ENCODE data around the gene LEMD1.

LEMD1 gene

DNA sequence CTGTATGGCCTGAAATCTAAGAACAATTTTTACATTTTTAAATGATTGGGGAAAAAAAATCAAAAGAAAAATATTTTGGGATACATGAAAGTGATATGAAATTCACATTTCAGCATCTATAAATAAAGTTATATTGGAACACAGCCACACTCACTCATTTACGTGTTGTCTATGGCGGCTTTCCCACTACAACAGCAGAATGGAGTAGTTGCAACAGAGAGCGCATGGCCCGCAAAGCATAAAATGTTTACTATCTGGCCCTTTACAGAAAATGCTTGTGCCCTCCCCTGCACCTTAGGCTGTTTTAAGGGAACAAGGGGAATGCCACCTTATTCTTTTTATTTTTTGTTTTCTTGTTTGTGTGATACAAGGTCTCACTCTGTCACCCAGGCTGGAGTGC is 68.7 kb downstream of the LEMD1 start:
- Histone ChIP-seq H2AK5ac (ENCODE audit: low read depth, low read length) (no peak overlapping the region), H3K9me3 (replicated peaks in 1 of 2; ENCODE audit: control insufficient read depth in 2 of 2, insufficient read depth in 1 of 2, low read depth in 1 of 2, low read length in 2 of 2) (no peaks in the 10 kb centered on the region), H3K9ac (ENCODE audit: low read depth, low read length, poor library complexity) (no peak overlapping the region), H3K14ac (ENCODE audit: low read length) (no peak overlapping the region), H4K8ac (ENCODE audit: low read depth, low read length) (no peak overlapping the region), H2BK15ac (ENCODE audit: low read length) (no peak overlapping the region), H3K36me3 (replicated peaks in 1 of 2; ENCODE audit: control insufficient read depth in 2 of 2, insufficient read depth in 2 of 2, low read length in 2 of 2) (no peaks in the 10 kb centered on the region), H3K27me3 (ENCODE audit: control insufficient read depth in 3 of 3, insufficient read depth in 3 of 3, low read depth in 1 of 3, low read length in 3 of 3) (no peaks in the 10 kb centered on the region), H3K4me2 (ENCODE audit: insufficient read depth, low read length, poor library complexity, severe bottlenecking) (no peak overlapping the region), H4K91ac (ENCODE audit: low read depth, low read length, poor library complexity) (no peak overlapping the region), H3K79me1 (ENCODE audit: low read depth, low read length) (peaks cover 7% of the 10 kb centered on the region), H3K18ac (ENCODE audit: low read length) (no peak overlapping the region), H3K27ac (replicated peaks; ENCODE audit: low read length) (no peak overlapping the region), H3K4me1 (ENCODE audit: control insufficient read depth in 2 of 2, insufficient read depth in 1 of 2, low read depth in 1 of 2, low read length in 2 of 2) (peaks cover 36 to 53% of the 10 kb centered on the region in 2 donors), H2AFZ (ENCODE audit: low read length) (no peak overlapping the region), H2BK12ac (ENCODE audit: low read length) (no peak overlapping the region), H2BK120ac (ENCODE audit: low read depth, low read length) (no peak overlapping the region), H3K4me3 (ENCODE audit: low read length in 2 of 2) (no peak overlapping the region), H2BK5ac (ENCODE audit: low read length) (no peak overlapping the region), H3K4ac (ENCODE audit: low read length) (no peak overlapping the region), H3K23ac (ENCODE audit: low read depth, low read length, poor library complexity) (no peak overlapping the region)
- WGBS, 2 donors (ENCODE audit: extremely low coverage in 2 of 2, insufficient read length in 2 of 2, insufficient replicate concordance in 1 of 2), result no CpG with 5 or more reads among the region's 4 CpGs
- DNase-seq (ENCODE audit: low spot score), result no peak

DNA sequence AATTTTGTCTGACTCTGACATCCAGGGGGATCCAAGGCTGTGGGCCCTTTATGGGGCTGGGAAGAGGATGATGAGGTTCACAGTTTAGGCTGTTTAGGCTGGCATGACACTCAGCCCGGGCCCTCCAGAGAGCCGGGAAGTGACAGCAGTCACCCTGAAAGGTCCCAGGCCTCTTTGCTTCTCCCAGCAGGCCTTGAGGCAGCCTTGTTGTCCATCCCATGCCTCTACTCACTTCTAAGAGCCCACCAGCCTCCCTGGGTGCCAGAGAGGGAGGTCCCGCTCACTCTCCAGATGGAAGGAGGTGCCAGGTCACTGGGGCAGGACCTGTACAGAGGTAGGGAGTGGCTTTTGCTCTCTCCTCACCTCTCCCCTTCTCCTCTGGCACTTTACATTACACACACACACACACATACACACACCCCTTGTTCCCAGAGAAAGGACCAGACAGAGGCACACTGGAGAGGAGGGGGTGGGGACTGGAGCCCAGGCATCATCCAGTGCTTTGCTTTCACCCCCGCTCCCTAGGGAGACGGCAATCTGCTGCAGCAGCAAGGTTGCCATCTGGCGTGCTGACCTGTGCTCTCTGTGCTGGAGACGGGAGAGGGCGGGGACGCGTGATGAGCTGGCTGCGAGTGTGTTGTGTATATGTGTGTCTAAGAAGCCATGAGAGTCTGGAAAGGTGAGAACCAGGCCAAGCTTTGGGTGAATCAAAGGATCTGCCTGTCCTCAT is 69.7 kb downstream of the LEMD1 start:
- peak overlapping the region; percentile 31 for H2AK5ac ChIP-seq (ENCODE audit: low read depth, low read length)
- no peak for DNase-seq (ENCODE audit: low spot score)
- peak overlapping the region; percentile 24 for H3K9ac ChIP-seq (ENCODE audit: low read depth, low read length, poor library complexity)
- no peak overlapping the region for H4K91ac ChIP-seq (ENCODE audit: low read depth, low read length, poor library complexity)
- no peak overlapping the region for H3K4me2 ChIP-seq (ENCODE audit: insufficient read depth, low read length, poor library complexity, severe bottlenecking)
- WGBS, 2 donors (ENCODE audit: extremely low coverage in 2 of 2, insufficient read length in 2 of 2, insufficient replicate concordance in 1 of 2), result no CpG with 5 or more reads among the region's 11 CpGs
- H3K23ac ChIP-seq (ENCODE audit: low read depth, low read length, poor library complexity), result peak overlapping the region; percentile 37
- H3K4ac ChIP-seq (ENCODE audit: low read length), result no peak overlapping the region
- H3K18ac ChIP-seq (ENCODE audit: low read length), result peak overlapping the region; percentile 80
- H3K27me3 ChIP-seq (ENCODE audit: control insufficient read depth in 3 of 3, insufficient read depth in 3 of 3, low read depth in 1 of 3, low read length in 3 of 3), result no peaks in the 10 kb centered on the region
- peak overlapping the region; percentile 92 for H2BK15ac ChIP-seq (ENCODE audit: low read length)
- peak overlapping the region; percentile 47 for H3K27ac ChIP-seq (replicated peaks; ENCODE audit: low read length)
- H2BK5ac ChIP-seq (ENCODE audit: low read length), result peak overlapping the region; percentile 69
- peak overlapping the region; percentile 19 for H2AFZ ChIP-seq (ENCODE audit: low read length)
- peak overlapping the region; percentile 49 for H2BK12ac ChIP-seq (ENCODE audit: low read length)
- peaks cover 7% of the 10 kb centered on the region for H3K79me1 ChIP-seq (ENCODE audit: low read depth, low read length)
- H4K8ac ChIP-seq (ENCODE audit: low read depth, low read length), result no peak overlapping the region
- no peak overlapping the region for H2BK120ac ChIP-seq (ENCODE audit: low read depth, low read length)
- H3K4me3 ChIP-seq (ENCODE audit: low read length in 2 of 2), result no peak overlapping the region
- no peaks in the 10 kb centered on the region for H3K36me3 ChIP-seq (replicated peaks in 1 of 2; ENCODE audit: control insufficient read depth in 2 of 2, insufficient read depth in 2 of 2, low read length in 2 of 2)
- H3K9me3 ChIP-seq (replicated peaks in 1 of 2; ENCODE audit: control insufficient read depth in 2 of 2, insufficient read depth in 1 of 2, low read depth in 1 of 2, low read length in 2 of 2), result no peaks in the 10 kb centered on the region
- H3K4me1 ChIP-seq (ENCODE audit: control insufficient read depth in 2 of 2, insufficient read depth in 1 of 2, low read depth in 1 of 2, low read length in 2 of 2), result peaks cover 32 to 50% of the 10 kb centered on the region in 2 donors
- peak overlapping the region; percentile 23 for H3K14ac ChIP-seq (ENCODE audit: low read length)

DNA sequence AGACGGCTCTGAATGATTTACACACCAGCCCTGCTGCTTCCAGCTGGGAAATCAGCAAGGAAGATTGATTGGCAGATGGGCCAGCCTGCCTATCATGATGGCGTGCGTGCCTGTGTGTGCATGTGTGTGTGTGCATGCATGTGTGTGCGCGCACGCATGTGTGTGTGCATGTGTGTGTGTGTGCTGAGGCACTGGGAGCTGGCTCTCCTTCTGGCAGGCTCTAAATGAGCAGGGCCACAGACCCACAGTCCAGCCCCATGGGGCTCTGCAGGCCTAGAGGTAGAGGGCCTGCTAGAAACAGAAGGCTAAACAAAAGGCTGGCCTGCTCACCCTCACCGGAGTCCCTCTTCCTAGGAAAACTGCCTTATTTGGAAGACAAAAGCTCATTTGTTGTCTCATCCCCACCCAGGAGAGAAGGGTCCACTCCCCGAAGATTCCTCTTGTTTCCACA is 71.1 kb downstream of the LEMD1 start:
- H3K18ac ChIP-seq (ENCODE audit: low read length), result peak overlapping the region; percentile 87
- peak overlapping the region; percentile 84 for H3K9ac ChIP-seq (ENCODE audit: low read depth, low read length, poor library complexity)
- H3K27me3 ChIP-seq (ENCODE audit: control insufficient read depth in 3 of 3, insufficient read depth in 3 of 3, low read depth in 1 of 3, low read length in 3 of 3), result peaks cover 0 to 3% (median 0%) of the 10 kb centered on the region in 3 experiments
- H3K4me2 ChIP-seq (ENCODE audit: insufficient read depth, low read length, poor library complexity, severe bottlenecking), result peak overlapping the region; percentile 23
- H4K91ac ChIP-seq (ENCODE audit: low read depth, low read length, poor library complexity), result no peak overlapping the region
- H3K27ac ChIP-seq (replicated peaks; ENCODE audit: low read length), result peak overlapping the region; percentile 88
- WGBS, 2 donors (ENCODE audit: extremely low coverage in 2 of 2, insufficient read length in 2 of 2, insufficient replicate concordance in 1 of 2), result no CpG with 5 or more reads among the region's 8 CpGs
- H3K9me3 ChIP-seq (replicated peaks in 1 of 2; ENCODE audit: control insufficient read depth in 2 of 2, insufficient read depth in 1 of 2, low read depth in 1 of 2, low read length in 2 of 2), result no peaks in the 10 kb centered on the region
- no peak overlapping the region for H3K23ac ChIP-seq (ENCODE audit: low read depth, low read length, poor library complexity)
- no peak overlapping the region for H4K8ac ChIP-seq (ENCODE audit: low read depth, low read length)
- no peaks in the 10 kb centered on the region for H3K36me3 ChIP-seq (replicated peaks in 1 of 2; ENCODE audit: control insufficient read depth in 2 of 2, insufficient read depth in 2 of 2, low read length in 2 of 2)
- peak overlapping the region; percentile 39 for H3K4ac ChIP-seq (ENCODE audit: low read length)
- peak overlapping the region; percentile 47 for H2AFZ ChIP-seq (ENCODE audit: low read length)
- no peak overlapping the region for H2AK5ac ChIP-seq (ENCODE audit: low read depth, low read length)
- no peak overlapping the region for H2BK120ac ChIP-seq (ENCODE audit: low read depth, low read length)
- DNase-seq (ENCODE audit: low spot score), result no peak
- peak overlapping the region; percentile 86 for H2BK12ac ChIP-seq (ENCODE audit: low read length)
- H3K4me1 ChIP-seq (ENCODE audit: control insufficient read depth in 2 of 2, insufficient read depth in 1 of 2, low read depth in 1 of 2, low read length in 2 of 2), result peaks cover 27 to 48% of the 10 kb centered on the region in 2 donors
- H3K14ac ChIP-seq (ENCODE audit: low read length), result peak overlapping the region; percentile 26
- no peak overlapping the region for H2BK15ac ChIP-seq (ENCODE audit: low read length)
- H3K4me3 ChIP-seq (ENCODE audit: low read length in 2 of 2), result no peak overlapping the region
- no peak overlapping the region for H2BK5ac ChIP-seq (ENCODE audit: low read length)
- peaks cover 7% of the 10 kb centered on the region for H3K79me1 ChIP-seq (ENCODE audit: low read depth, low read length)

DNA sequence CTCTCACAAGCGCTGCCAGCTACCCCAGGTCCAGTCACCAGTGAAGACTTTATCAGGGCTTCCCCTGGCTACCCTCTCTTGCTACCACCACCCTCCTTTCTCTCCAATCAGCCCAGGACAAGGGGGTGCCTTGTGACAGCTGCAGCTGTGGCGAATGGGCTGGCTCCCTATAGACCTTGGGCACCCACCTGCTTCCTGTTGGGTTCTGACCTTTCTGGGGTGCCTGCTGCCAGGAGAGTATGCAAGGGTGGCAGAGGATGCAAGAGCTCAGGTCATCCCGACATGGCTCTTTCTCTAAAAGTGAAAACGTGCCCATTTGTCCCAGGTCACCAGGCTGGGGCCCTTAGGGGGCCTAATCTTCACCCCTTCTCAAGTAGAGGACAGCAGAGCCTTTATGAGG is 71.7 kb downstream of the LEMD1 start:
- Histone ChIP-seq H3K4me3 (ENCODE audit: low read length in 2 of 2) (no peak overlapping the region), H2BK12ac (ENCODE audit: low read length) (peak overlapping the region; percentile 25), H3K36me3 (replicated peaks in 1 of 2; ENCODE audit: control insufficient read depth in 2 of 2, insufficient read depth in 2 of 2, low read length in 2 of 2) (no peaks in the 10 kb centered on the region), H3K23ac (ENCODE audit: low read depth, low read length, poor library complexity) (no peak overlapping the region), H3K27ac (replicated peaks; ENCODE audit: low read length) (peak overlapping the region; percentile 88), H3K18ac (ENCODE audit: low read length) (peak overlapping the region; percentile 89), H2AFZ (ENCODE audit: low read length) (peak overlapping the region; percentile 47), H3K4ac (ENCODE audit: low read length) (no peak overlapping the region), H4K8ac (ENCODE audit: low read depth, low read length) (peak overlapping the region; percentile 24), H3K79me1 (ENCODE audit: low read depth, low read length) (peaks cover 7% of the 10 kb centered on the region), H3K14ac (ENCODE audit: low read length) (no peak overlapping the region), H2BK15ac (ENCODE audit: low read length) (no peak overlapping the region), H3K27me3 (ENCODE audit: control insufficient read depth in 3 of 3, insufficient read depth in 3 of 3, low read depth in 1 of 3, low read length in 3 of 3) (peaks cover 0 to 3% (median 0%) of the 10 kb centered on the region in 3 experiments), H4K91ac (ENCODE audit: low read depth, low read length, poor library complexity) (no peak overlapping the region), H3K4me2 (ENCODE audit: insufficient read depth, low read length, poor library complexity, severe bottlenecking) (no peak overlapping the region), H3K9ac (ENCODE audit: low read depth, low read length, poor library complexity) (no peak overlapping the region), H3K9me3 (replicated peaks in 1 of 2; ENCODE audit: control insufficient read depth in 2 of 2, insufficient read depth in 1 of 2, low read depth in 1 of 2, low read length in 2 of 2) (no peaks in the 10 kb centered on the region), H3K4me1 (ENCODE audit: control insufficient read depth in 2 of 2, insufficient read depth in 1 of 2, low read depth in 1 of 2, low read length in 2 of 2) (peaks cover 25 to 47% of the 10 kb centered on the region in 2 donors), H2BK120ac (ENCODE audit: low read depth, low read length) (no peak overlapping the region), H2AK5ac (ENCODE audit: low read depth, low read length) (peak overlapping the region; percentile 61), H2BK5ac (ENCODE audit: low read length) (peak overlapping the region; percentile 43)
- WGBS, 2 donors (ENCODE audit: extremely low coverage in 2 of 2, insufficient read length in 2 of 2, insufficient replicate concordance in 1 of 2), result no CpG with 5 or more reads among the region's 4 CpGs
- no peak for DNase-seq (ENCODE audit: low spot score)

Measured in neuronal stem cell (in vitro differentiated cells).